ENCODE results near the gene FAM98B.

Gene FAM98B

GRCh38 chr15:38486936-38487335 is 33.0 kb downstream of the FAM98B start:
- no peaks in the 10 kb centered on the region for H3K4me1 Mint-ChIP-seq
- no peaks in the 10 kb centered on the region for H3K27me3 Mint-ChIP-seq (ENCODE audit: low read depth)
- H3K9me3 Mint-ChIP-seq, result no peaks in the 10 kb centered on the region
- no peak overlapping the region for H3K4me3 Mint-ChIP-seq
- no peak for TF ChIP-seq CTCF (IDR thresholded peaks at IDR 0.05; ENCODE audit: unreplicated experiment in 3 of 3)
- no peak overlapping the region for H3K27ac Mint-ChIP-seq
- H3K36me3 Mint-ChIP-seq (ENCODE audit: low read depth), result peaks cover 17% of the 10 kb centered on the region

- no peak overlapping the region for H3K4me3 Mint-ChIP-seq
- TF ChIP-seq CTCF (IDR thresholded peaks at IDR 0.05; ENCODE audit: unreplicated experiment in 3 of 3), result no peak
- no peaks in the 10 kb centered on the region for H3K4me1 Mint-ChIP-seq
- peaks cover 12% of the 10 kb centered on the region for H3K36me3 Mint-ChIP-seq (ENCODE audit: low read depth)
- H3K27ac Mint-ChIP-seq, result no peak overlapping the region
- H3K9me3 Mint-ChIP-seq, result no peaks in the 10 kb centered on the region
- H3K27me3 Mint-ChIP-seq (ENCODE audit: low read depth), result no peaks in the 10 kb centered on the region
These were observed 33.5 kb downstream of the FAM98B start for GRCh38 chr15:38487378-38487777.

GRCh38 chr15:38490242-38490922 is 36.5 kb downstream of the FAM98B start:
- peaks cover 9% of the 10 kb centered on the region for H3K36me3 Mint-ChIP-seq (ENCODE audit: low read depth)
- H3K4me3 Mint-ChIP-seq, result no peak overlapping the region
- TF ChIP-seq CTCF (IDR thresholded peaks at IDR 0.05; ENCODE audit: unreplicated experiment in 3 of 3), result no peak
- no peaks in the 10 kb centered on the region for H3K27me3 Mint-ChIP-seq (ENCODE audit: low read depth)
- H3K4me1 Mint-ChIP-seq, result no peaks in the 10 kb centered on the region
- H3K27ac Mint-ChIP-seq, result no peak overlapping the region
- H3K9me3 Mint-ChIP-seq, result no peaks in the 10 kb centered on the region

GRCh38 chr15:38496151-38496550 is 42.2 kb downstream of the FAM98B start:
- no peak overlapping the region for H3K27ac Mint-ChIP-seq
- H3K36me3 Mint-ChIP-seq (ENCODE audit: low read depth), result no peaks in the 10 kb centered on the region
- H3K9me3 Mint-ChIP-seq, result no peaks in the 10 kb centered on the region
- H3K4me1 Mint-ChIP-seq, result no peaks in the 10 kb centered on the region
- no peak for TF ChIP-seq CTCF (IDR thresholded peaks at IDR 0.05; ENCODE audit: unreplicated experiment in 3 of 3)
- H3K4me3 Mint-ChIP-seq, result no peak overlapping the region
- no peaks in the 10 kb centered on the region for H3K27me3 Mint-ChIP-seq (ENCODE audit: low read depth)

GRCh38 chr15:38499651-38500050 is 45.7 kb downstream of the FAM98B start:
- Mint-ChIP-seq H3K36me3 (ENCODE audit: low read depth) (no peaks in the 10 kb centered on the region), H3K4me3 (no peak overlapping the region), H3K9me3 (no peaks in the 10 kb centered on the region), H3K27me3 (ENCODE audit: low read depth) (no peaks in the 10 kb centered on the region), H3K4me1 (no peaks in the 10 kb centered on the region), H3K27ac (no peak overlapping the region)
- no peak for TF ChIP-seq CTCF (IDR thresholded peaks at IDR 0.05; ENCODE audit: unreplicated experiment in 3 of 3)

- H3K36me3 Mint-ChIP-seq (ENCODE audit: low read depth), result no peaks in the 10 kb centered on the region
These were observed 49.6 kb downstream of the FAM98B start for GRCh38 chr15:38503496-38503895.

More at GRCh38 chr15:38503496-38503895, 49.6 kb downstream of the FAM98B start:
- Mint-ChIP-seq H3K4me3 (no peak overlapping the region), H3K4me1 (no peaks in the 10 kb centered on the region), H3K9me3 (no peaks in the 10 kb centered on the region), H3K27ac (no peak overlapping the region), H3K27me3 (ENCODE audit: low read depth) (no peaks in the 10 kb centered on the region)
- TF ChIP-seq CTCF (IDR thresholded peaks at IDR 0.05; ENCODE audit: unreplicated experiment in 3 of 3), result no peak

All from nephron (organoid).